HG03521 (cell line): ENCODE results near the gene MX2.
A peak's percentile ranks its signal among the peaks of the same experiment; 100 is the strongest.
"Not testable (repeated sequence)": the region's sequence is repeated elsewhere in the genome, so short reads cannot be mapped to it uniquely, and the experiment has no call there.

ENCODE experiments used
- ATAC-seq: cut with Tn5 transposase; IDR thresholded peaks from one replicate; pipeline ENCODE4 v1.9.1; 2021; ENCODE audit warnings: mild to moderate bottlenecking, moderate library complexity; ENCODE audit not compliant: unreplicated experiment

Gene MX2, protein sequence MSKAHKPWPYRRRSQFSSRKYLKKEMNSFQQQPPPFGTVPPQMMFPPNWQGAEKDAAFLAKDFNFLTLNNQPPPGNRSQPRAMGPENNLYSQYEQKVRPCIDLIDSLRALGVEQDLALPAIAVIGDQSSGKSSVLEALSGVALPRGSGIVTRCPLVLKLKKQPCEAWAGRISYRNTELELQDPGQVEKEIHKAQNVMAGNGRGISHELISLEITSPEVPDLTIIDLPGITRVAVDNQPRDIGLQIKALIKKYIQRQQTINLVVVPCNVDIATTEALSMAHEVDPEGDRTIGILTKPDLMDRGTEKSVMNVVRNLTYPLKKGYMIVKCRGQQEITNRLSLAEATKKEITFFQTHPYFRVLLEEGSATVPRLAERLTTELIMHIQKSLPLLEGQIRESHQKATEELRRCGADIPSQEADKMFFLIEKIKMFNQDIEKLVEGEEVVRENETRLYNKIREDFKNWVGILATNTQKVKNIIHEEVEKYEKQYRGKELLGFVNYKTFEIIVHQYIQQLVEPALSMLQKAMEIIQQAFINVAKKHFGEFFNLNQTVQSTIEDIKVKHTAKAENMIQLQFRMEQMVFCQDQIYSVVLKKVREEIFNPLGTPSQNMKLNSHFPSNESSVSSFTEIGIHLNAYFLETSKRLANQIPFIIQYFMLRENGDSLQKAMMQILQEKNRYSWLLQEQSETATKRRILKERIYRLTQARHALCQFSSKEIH

GRCh38 chr21:41361786-41362604, at the start of gene MX2:
Gene MX2, plus strand, starts transcription at chr21:41362027. Its CDS starts 14,880 bp downstream, at chr21:41376907.
- ATAC-seq = peak; percentile 49

- ATAC-seq = not testable (repeated sequence)
These were observed 48.3 kb upstream of the MX2 start for GRCh38 chr21:41313285-41314164.

DNA sequence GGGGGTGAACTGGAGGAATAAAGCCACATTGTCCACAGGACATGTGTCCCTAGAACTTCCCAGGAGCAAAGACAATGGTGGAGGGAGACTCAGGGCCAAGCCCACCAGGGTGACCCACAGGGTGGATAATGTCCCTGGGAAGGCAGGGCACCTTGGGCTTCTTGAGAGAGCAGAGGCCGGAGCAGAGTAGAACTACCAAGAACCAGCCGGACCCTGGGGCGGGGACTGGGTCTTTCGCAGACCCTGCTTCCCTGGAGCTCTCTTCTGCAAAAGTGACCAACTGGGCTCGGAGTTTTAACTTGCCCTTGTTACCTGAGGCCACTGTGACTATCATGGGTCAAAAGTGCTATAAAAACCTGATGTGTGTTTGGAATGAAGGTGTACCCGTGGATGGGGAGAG, 46.1 kb upstream of the MX2 start:
- ATAC-seq = no peak

DNA sequence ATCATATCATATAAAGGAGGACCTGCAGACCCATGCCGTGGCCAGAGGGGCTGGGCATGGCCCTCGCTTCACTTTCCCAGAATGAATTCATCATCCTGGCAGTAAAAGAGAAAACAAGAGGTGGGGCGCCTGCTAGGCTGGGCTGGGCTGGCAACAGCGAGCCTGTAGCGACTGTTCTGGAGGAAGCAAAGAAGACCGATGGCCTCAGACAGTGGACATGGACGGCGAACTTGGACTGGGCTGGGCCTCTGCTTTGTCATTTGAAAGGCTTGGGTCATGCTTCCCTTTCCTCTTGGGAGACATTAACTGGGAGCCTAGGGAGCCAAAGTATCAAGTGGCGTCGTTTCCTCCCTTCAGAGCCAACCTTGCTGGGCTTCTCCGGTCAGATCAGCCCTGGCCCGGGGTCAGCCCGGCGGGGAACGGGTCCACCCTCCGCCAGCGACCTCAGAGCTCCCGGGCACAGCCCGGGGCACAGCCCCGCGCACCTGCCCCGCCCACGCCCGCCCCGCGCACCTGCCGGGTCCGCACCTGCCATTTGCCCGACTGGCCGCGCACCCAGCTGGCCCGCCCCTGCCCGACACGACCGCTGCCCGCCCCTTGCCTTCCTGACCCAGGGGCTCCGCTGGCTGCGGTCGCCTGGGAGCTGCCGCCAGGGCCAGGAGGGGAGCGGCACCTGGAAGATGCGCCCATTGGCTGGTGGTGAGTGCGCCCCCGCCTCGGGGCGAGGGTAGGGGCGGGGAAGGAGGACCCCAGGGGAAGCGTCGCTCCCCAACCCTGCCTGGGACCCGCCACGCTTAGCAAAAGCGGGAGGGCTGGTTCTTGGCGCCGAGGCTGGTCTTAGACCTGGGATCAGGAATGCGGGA, 45.4 kb upstream of the MX2 start, which contains the start of gene FAM3B:
Gene FAM3B (plus strand): TSS at position 602 of the 863 bp plus-strand sequence. CDS start 79 bp downstream, at position 681.
- ATAC-seq = no peak

GRCh38 chr21:41317063-41317392, 44.8 kb upstream of the MX2 start:
- ATAC-seq = no peak

- no peak for ATAC-seq
These were observed 44.4 kb upstream of the MX2 start for GRCh38 chr21:41317458-41317857.

DNA sequence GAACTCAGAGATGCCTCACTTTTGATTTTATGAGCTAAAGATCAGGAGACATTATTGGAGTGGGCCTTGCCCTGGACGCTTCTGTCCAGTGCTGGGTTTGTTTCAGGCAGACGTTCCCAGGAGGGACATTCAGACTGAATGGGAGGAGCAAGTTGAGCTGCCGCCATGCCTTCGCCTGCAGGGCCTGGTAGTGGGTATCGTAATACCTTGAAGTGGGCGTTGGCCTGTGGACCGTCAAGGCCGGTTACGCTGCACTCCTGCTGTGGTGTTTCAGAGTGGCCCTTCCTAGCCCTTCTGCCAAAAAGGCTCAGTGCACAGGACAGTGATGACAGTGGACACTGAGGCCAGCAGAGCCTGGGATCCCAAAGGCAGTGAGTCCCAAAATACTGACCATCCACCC, 43.6 kb upstream of the MX2 start:
- ATAC-seq = no peak

DNA sequence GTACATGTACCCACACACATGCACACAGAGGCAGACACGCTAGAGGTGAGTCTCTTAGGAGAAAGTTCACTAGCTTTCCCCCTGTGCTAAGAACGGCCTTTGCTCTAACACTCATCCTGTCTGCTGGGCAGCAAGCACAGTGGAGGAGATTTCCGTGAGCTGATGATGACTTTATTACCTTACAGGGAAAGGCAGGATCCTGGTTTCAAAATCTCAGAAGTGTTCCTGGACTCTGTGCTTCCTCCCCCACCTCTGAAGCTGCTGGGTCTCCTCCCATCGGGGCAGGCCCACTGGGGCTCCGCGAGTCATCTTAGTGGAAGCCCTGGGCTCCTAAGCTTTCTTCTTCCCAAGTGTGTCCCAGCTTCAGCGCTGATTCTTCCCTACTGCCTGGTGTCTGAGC, 42.6 kb upstream of the MX2 start:
- no peak for ATAC-seq

DNA sequence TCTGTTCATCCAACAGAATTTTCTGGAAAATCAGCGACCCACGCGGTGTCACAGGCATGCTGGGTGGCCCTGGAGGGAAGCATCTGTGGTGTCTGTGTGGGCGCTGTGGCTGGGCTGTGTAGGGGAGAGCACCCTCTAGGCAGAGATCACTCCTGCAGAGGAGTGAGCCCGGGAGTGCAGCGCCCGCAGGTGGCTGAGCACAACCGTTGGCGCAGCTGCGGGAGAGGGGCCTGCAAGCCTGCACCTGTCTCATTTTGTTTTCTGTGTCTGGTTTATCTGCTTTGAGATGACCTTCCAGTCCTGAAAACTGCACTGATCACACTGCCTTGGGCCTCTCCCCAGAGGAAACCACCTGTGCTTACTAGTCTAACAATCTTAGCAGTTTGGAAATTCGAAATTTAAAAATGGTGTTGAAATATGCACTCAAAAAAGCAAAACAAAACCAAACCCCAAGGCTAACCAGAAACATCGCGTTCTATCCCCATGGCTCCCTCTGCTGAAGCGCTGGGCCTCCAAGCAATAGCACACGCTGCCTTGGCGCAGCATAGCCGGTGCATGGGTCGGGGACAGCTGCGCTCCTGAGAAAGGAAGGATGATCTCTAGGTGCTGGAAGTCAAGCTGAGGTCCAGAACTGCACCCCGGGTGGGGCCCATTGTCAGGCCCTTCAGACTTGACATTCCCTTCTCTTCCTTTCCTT, 40.5 kb upstream of the MX2 start:
- no peak for ATAC-seq

DNA sequence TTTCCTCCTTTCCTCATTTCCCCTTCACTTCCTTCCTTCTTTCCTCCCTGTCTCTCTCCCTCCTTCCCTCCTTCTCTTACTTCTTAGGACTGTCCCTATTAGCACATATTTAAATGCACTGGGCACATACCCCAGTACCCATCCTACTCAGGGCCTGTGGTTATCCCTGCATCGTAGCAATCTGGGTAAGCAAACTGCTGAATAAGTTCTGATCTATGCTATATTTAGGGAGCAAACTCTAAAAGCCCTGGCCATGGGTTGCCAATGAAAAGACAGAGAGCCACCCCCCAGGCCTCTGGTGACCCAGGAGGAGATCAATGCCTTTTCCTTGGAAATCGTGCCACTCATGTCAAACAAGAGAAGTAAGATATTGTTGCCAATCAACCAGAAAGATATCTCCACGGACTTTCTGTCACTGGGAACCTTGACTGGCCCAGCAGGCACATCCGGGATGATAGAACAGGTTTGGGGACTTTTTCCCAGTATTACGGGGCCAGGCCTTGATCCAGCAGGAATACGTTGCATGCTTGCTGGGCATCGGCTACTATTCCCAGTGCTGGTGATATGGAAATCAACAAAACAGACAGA, 39.8 kb upstream of the MX2 start:
- no peak for ATAC-seq

DNA sequence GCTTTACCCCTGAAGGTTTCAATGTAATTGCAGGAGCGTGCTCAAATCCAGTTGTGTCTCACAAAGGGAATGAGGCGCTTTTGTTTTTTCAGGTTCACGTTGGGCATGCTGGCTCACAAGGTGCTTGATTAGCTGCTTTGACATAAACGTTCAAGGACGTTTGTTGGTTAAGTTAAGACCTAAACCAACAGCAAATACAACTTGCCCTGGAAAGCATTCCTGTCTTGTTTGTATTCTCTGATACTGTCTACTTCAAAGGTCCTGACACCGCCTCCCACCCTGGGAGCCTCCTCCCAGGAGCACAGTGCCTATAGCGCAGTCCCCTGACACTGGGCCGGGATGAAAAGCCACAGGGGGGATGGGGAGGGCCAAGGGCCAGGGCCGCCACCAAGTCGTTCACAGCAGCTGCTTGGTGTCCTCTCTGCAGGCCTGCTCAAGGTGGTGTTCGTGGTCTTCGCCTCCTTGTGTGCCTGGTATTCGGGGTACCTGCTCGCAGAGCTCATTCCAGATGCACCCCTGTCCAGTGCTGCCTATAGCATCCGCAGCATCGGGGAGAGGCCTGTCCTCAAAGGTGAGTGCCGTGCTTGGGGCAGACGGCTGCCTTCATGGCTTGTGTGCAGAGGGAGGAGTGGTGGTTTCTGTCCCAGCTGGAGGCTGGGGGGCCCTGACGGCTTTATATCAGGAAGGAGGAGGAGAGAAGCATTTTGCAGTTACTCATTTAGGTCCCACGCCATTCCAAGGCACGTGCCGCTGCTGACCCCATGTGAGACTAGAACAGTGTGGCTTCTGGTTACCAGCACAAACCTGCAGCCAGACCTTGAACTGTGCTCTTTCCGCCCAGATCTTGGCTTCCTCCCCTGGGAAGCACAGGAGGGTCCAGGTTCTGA, 39.1 kb upstream of the MX2 start:
- ATAC-seq = no peak

DNA sequence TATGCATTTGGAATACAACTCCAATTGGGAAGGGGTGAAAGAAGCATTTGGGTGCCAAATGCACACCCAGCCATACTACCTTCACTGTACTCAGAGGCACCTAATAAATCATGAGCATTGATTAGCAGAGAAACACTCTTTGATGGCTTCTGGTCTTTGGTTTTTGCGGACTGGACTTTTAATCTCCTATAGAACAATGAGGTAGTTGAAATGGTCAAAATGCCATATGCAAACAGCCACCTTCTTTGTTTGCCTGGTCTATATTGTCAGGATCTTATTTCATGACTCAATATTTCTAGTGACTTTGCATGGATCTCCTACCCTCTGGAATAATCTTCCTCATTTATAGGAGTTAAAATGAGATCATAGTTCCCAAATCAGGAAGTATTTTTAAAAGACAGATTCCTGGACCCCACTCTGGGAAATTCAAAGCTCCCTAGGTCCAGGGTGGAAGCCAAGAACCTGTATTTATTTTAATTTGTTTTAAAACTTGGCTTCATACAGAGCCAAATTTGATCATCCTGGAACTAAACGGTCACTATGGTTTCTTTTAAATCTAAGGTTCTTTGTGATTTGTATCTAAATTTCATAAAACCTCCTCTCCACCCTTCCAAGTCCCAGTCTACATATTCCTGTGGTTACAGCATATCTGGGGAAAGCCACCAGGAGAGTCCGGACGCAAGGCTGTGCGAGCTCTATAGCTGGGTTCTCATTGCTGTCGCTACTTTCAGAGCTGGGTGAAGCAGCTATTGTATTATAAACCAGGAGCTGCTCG, 36.5 kb upstream of the MX2 start:
- no peak for ATAC-seq

DNA sequence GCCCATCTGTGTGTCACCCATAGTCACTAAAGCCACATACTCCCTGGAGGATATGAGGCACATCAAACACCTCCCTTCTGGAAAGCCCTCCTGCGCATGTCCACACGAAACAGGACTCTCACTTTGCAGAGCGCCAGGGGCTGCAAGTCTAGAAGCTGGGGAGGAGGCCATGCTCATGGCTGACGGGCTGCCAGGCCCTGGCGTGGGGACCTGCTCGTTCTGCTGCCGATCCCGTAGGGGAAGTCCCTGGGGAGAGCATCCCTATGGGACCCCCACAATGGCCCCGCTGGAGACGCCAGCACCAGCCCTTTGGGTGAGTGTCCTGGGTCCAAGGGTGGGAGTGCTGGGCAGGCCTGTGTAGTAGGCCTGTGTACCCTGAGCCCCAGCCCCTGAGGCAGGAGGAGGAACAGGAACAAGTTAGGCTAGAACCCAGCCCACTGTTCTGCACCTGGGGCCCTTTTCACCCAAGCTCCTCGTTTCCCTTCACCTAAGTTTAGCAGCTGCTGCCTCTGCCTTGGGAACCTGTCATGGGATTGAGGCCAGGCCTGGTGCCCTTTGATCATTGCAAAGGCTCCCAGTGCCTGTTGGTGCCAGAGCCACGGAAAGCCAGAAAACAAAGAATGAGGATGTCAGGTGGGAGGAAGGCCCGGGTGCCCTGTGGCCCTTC, 35.3 kb upstream of the MX2 start:
- no peak for ATAC-seq

DNA sequence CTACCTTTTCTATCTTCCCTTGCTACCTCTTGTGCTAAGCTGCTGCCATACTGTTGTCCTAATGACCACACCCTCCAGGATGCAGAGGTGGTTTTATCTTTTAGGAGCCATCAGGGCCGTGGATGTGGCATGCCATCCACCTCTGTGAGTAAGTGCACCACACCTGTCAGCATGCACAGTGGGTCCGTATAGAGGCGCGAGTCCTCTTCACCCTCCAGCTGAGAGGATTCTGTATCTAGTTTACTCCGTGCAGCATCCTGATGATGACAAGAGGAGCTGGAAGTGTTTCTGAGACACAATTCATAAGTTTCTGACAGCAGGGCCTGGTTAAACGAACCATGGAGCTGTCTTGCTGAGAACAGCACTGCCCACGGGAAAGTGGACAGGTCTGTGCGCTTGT, 34.1 kb upstream of the MX2 start:
- no peak for ATAC-seq

DNA sequence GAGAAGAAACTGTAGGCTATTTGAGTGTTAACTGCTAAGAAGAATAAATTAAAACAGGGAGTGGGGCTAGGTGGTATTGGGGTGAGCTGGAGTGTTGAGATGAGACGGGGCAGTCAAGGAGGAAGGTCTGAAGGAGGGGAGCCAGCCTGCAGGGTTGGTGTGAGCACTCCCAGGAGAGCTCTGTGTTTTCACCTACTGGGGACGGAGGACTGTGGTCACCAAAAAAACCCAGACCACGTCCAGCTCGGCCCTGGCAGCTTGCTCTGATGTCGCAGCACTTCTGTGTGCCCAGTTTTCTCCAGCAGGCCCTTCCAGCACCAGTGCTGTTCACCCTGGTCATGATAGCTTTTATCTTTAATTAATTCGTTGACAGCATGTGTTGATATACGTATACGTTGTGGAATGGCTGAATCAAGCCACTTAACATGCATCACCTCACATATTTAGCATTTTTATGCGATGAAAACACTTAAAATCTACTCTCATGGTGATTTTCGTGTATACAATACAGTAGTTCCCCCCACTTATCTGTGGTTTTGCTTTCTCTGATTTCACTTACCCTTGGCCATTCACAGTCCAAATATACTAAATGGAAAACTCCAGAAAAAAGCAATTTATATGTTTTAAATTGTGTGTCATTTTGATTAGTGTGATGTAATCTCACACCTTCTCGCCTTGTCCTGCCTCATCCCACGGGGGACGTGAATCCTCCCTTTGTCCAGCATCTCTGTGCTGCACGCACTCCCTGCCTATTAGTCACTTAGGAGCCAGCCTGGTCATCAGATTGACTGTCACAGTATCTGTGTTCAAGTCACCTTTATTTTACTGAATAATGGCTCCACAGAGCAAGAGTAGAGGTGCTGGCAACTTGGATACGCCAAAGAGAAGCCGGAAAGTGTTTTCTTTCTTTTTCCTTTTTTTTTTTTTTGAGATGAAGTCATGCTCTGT, 32.9 kb upstream of the MX2 start:
- ATAC-seq = no peak
